Neutrophil (primary cell): Measurements from ENCODE around the gene SPP2.

Experiments used
- H3K27ac ChIP-seq: fragments of 200-600 bp; sonication (generic); 2 replicates; pipeline ENCODE4 v1.5.1; 2016; ENCODE audit warnings: mild to moderate bottlenecking, moderate library complexity
- H3K27me3 ChIP-seq: fragments of 200-600 bp; sonication (generic); 2 replicates; pipeline ENCODE4 v1.6.0; 2016; ENCODE audit warnings: mild to moderate bottlenecking
- H3K36me3 ChIP-seq: fragments of 200-600 bp; sonication (generic); 2 replicates; pipeline ENCODE4 v1.5.1; 2017
- H3K4me1 ChIP-seq, 2 experiments: fragments of 200-600 bp in 1 of 2; sonication (generic) in 1 of 2; 1 replicate in 1 of 2; 2 replicates in 1 of 2; pipeline versions ENCODE4 v1.5.1 to v1.6.1; 2013 to 2016; ENCODE audit warnings: low read depth in 1 of 2, low read length in 1 of 2, mild to moderate bottlenecking in 1 of 2, moderate library complexity in 1 of 2; ENCODE audit not compliant: control insufficient read depth in 1 of 2, insufficient read depth in 1 of 2
- H3K4me3 ChIP-seq, 2 experiments: fragments of 200-600 bp in 1 of 2; sonication (generic) in 1 of 2; 1 replicate in 1 of 2; 2 replicates in 1 of 2; pipeline ENCODE4 v1.5.1; 2013 to 2016; ENCODE audit warnings: low read depth in 1 of 2, low read length in 1 of 2, mild to moderate bottlenecking in 1 of 2, moderate library complexity in 1 of 2
- H3K9me3 ChIP-seq: fragments of 200-600 bp; sonication (generic); 2 replicates; pipeline ENCODE4 v1.5.1; 2016
- TF ChIP-seq, protein P1 (sequence below): fragments of 200-600 bp; sonication (generic); IDR thresholded peaks from 2 replicates; pipeline ENCODE4 v1.5.1; 2016; ENCODE audit warnings: antibody characterized with exemption

The SPP2 gene

DNA sequence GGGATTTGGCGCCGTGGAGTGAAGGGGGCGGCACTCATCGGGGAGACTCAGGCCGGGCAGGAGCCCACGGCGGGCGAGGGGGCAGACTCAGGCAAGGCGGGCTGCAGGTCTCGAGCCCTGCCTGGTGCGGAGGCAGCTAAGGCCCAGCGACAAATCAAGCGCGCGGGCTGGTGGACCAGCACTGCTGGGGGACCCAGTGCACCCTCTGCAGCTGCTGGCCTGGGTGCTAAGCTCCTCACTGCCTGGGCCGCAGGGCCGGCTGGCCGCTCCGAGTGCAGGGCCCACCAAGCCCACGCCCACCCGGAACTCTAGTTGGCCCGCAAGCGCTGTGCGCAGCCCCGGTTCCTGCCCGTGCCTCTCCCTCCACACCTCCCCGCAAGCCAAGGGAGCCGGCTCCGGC lies 26.2 kb upstream of the SPP2 start:
- no peaks in the 10 kb centered on the region for H3K36me3 ChIP-seq
- H3K4me1 ChIP-seq = no peaks in the 10 kb centered on the region
- no peak overlapping the region for H3K4me3 ChIP-seq
- no peak overlapping the region for H3K27ac ChIP-seq
- no peaks in the 10 kb centered on the region for H3K9me3 ChIP-seq
- peaks cover 15% of the 10 kb centered on the region for H3K27me3 ChIP-seq
- TF ChIP-seq, protein P1, sequence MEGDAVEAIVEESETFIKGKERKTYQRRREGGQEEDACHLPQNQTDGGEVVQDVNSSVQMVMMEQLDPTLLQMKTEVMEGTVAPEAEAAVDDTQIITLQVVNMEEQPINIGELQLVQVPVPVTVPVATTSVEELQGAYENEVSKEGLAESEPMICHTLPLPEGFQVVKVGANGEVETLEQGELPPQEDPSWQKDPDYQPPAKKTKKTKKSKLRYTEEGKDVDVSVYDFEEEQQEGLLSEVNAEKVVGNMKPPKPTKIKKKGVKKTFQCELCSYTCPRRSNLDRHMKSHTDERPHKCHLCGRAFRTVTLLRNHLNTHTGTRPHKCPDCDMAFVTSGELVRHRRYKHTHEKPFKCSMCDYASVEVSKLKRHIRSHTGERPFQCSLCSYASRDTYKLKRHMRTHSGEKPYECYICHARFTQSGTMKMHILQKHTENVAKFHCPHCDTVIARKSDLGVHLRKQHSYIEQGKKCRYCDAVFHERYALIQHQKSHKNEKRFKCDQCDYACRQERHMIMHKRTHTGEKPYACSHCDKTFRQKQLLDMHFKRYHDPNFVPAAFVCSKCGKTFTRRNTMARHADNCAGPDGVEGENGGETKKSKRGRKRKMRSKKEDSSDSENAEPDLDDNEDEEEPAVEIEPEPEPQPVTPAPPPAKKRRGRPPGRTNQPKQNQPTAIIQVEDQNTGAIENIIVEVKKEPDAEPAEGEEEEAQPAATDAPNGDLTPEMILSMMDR = no peak

DNA sequence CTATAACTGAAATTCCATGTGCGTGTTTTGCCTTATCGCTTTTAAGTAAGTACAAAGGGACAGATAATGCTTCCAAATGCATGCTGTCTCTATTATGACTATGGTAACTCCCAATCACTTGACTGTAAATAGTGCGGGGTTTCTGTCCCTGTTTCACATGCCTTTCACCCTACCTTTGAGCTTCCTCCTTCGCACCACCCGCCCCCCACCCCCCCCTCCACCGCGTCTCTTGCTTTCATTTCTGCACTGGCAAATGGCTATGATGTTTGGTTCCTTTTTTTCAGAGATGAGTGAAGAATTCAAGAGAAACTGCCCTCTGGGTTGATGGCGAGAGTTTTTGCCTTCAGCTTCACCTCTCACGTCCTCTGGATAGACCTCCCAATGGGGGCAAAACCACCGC lies 25.0 kb upstream of the SPP2 start:
- no peaks in the 10 kb centered on the region for H3K36me3 ChIP-seq
- peaks cover 15% of the 10 kb centered on the region for H3K27me3 ChIP-seq
- H3K27ac ChIP-seq = no peak overlapping the region
- H3K4me3 ChIP-seq = no peak overlapping the region
- no peaks in the 10 kb centered on the region for H3K9me3 ChIP-seq
- no peaks in the 10 kb centered on the region for H3K4me1 ChIP-seq
- TF ChIP-seq, protein P1 = no peak

DNA sequence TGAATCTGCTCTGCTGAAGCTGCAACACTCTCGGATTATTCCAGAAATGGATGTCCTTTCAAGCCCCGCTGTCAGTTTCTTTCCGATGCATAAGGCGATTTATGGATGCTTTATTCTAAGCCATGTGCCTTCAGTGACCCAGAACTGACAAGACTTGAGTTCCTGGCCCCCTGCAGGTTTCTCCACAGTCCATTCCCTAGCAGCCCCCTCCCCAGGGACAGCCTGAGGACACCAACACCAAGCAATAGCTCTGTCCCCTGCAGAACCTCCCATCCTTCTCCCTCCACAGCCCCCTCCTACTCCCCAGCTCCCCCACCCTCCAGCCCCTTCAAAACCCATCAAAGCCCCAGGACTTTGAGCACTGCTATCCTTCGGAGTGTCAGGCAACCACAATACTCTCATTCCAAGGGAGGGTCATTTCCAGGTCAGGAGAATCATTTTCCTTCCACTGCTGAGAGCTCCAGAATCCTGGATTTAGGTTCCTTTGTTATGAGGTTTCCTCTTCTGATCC lies 24.6 kb upstream of the SPP2 start:
- Histone ChIP-seq H3K4me1 (no peaks in the 10 kb centered on the region), H3K27ac (no peak overlapping the region), H3K27me3 (peaks cover 15% of the 10 kb centered on the region), H3K4me3 (no peak overlapping the region), H3K9me3 (no peaks in the 10 kb centered on the region), H3K36me3 (no peaks in the 10 kb centered on the region)
- TF ChIP-seq, protein P1 = no peak

DNA sequence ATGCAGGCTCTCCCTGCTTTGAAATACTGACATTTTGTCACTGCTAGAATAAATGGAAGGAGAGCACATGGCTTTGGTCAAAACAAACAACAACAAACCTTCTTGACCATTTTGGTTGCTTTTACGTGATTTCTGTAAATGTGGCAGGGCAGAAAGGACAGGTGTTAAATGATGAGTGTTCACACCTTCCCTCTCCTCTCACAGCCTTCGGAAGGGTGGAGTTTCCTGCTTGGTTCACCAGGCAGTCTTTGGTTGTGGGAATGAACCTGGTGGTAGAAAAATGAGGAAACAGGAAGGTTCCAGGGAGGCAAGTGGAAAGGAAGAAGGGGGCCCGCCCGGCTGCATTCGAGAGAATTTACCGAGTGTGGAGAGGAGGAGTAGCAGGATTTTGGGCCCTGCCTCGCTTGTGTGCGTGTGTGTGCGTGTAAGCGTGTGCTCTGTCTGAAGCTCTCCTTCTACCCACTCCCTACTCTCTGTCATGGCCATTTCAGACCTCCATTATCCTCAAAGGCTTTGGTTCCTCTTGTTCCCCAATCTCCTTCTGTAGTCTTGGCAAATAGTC lies 23.7 kb upstream of the SPP2 start:
- Histone ChIP-seq H3K9me3 (no peaks in the 10 kb centered on the region), H3K27ac (no peak overlapping the region), H3K27me3 (peaks cover 15% of the 10 kb centered on the region), H3K36me3 (no peaks in the 10 kb centered on the region), H3K4me3 (no peak overlapping the region), H3K4me1 (no peaks in the 10 kb centered on the region)
- TF ChIP-seq, protein P1 = no peak

DNA sequence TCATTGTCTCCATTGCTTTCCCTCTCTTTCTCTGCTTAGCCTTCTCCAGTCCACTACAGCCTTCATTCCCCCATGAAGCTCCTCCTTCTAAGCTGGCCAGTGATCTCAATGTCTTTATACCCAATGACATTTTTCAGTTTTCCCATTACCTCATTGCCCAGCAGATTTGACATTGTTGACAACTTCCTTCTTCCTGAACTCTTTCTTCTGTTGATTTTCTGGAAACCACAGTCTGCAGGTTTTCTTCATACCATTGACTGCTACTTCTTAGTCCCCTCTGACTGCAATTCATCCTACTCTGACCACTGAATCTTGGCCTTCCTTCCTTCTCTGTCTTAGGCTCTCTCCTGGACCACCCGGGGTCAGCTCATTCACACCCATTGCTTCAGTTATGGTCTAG lies 22.9 kb upstream of the SPP2 start:
- Histone ChIP-seq H3K4me3 (no peak overlapping the region), H3K27me3 (peaks cover 15% of the 10 kb centered on the region), H3K36me3 (no peaks in the 10 kb centered on the region), H3K27ac (no peak overlapping the region), H3K4me1 (no peaks in the 10 kb centered on the region), H3K9me3 (no peaks in the 10 kb centered on the region)
- TF ChIP-seq, protein P1 = no peak
